GM08714 (cell line): ENCODE measurements around the gene GALNT16.

ENCODE experiments used
- H3K4me3 ChIP-seq: fragments of 200-500 bp; sonication (Bioruptor generic); 2 replicates; pipeline ENCODE4 v1.5.1; 2014; ENCODE audit warnings: mild to moderate bottlenecking, low read length, inconsistent platforms
- ZNF274 ChIP-seq: IDR thresholded peaks from 2 replicates; pipeline ENCODE4 v1.6.1; 2012; ENCODE audit warnings: mild to moderate bottlenecking, low read depth, low read length

The GALNT16 gene

DNA sequence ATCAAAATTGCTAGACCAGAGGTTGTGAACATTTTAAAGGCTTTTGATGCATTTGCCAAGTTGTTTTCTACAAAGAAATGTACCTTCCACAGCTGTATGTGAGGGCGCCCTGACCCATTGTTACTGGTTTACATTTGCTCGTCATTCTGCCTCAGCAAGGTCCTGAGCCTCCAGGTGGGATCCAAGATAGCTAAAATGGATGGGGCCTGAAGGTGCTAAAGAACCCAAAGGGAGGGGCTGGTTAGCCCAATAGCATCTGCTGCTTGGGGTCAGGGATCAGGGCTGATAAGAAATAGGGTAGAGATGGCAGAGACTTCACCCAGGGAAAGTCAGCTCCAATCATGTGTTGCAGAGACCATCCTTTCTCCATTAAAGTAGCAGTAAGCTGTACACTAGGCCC, 43.1 kb downstream of the GALNT16 start:
- TF ChIP-seq ZNF274, result no peak
- H3K4me3 ChIP-seq, result no peak overlapping the region

DNA sequence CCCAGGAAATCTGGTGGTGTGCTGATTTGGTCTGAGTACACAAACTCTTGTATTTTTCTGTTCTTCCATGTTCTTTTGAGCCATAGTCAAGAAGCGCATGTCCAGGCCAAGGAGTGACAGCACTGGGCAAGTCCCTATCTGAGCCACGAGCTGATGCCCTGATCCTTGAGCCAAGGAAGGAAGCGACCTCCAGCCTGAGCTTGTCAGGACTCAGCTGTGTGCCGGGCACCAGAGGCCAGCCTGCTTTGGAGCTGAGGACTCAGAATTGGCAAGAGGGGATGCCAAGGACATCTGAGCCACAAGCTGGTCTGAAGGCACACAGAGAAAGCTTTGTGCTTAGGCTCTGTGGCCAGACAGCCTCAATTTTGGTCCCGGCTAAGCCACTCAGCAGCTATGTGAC, 52.6 kb downstream of the GALNT16 start:
- no peak overlapping the region for H3K4me3 ChIP-seq
- no peak for TF ChIP-seq ZNF274

DNA sequence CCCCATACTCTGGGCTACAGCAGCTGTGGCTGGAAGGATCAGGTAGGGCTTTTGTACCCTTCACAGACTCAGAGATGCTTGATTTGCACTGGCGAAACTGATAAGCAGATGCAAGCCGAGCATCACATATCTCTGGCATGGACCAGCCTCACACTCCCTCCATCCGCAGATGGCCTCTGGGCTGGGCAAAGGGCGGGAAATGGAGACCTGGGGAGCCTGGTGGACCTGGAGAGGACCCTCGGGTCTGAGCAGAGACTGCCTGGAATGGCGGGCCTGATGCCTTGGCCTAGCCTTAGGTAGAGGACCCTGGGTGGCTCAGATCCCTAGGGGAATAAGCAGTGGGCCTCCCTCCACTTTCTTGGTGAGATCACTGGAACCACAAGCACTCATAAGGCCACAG, 53.2 kb downstream of the GALNT16 start:
- H3K4me3 ChIP-seq, result no peak overlapping the region
- TF ChIP-seq ZNF274, result no peak

DNA sequence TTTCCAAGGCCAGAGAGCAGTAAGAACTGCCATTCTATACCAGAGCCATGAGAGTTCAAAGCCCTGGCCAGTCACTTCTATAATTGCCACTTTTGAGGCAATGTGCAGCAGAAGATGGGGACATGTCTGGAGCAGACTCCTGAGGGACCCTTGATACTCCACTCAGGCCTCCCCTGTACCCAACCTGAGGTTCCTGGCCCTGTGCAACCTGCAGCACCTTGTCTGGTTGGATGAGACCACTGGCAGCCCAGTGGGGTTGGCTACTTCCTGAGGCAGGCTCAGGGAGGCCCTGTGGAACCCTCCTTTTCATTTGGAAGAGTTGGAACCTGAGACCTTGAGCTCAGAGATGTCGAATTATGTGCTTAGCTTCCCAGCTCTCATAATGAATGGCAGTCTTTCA, 54.4 kb downstream of the GALNT16 start:
- H3K4me3 ChIP-seq, result no peak overlapping the region
- no peak for TF ChIP-seq ZNF274

DNA sequence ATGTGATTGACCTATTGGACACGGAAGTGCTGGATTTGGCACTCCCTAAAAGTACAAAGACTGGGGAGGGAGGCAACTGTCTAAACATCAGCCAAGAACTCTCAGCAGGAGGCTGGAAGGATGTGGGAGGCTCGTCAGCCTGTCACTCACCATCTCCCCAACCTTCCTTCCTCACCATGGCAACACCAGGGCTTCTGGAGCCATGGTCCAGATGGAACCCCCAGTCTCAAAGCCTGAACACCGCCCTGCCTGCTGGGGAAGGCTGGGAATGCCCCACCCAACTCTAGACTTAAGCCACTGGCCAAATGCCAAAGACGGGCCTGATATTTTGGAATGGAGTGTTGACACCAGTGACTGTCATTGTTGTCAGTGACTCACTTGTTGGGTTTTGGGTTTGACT, 55.3 kb downstream of the GALNT16 start:
- H3K4me3 ChIP-seq, result no peak overlapping the region
- TF ChIP-seq ZNF274, result no peak

DNA sequence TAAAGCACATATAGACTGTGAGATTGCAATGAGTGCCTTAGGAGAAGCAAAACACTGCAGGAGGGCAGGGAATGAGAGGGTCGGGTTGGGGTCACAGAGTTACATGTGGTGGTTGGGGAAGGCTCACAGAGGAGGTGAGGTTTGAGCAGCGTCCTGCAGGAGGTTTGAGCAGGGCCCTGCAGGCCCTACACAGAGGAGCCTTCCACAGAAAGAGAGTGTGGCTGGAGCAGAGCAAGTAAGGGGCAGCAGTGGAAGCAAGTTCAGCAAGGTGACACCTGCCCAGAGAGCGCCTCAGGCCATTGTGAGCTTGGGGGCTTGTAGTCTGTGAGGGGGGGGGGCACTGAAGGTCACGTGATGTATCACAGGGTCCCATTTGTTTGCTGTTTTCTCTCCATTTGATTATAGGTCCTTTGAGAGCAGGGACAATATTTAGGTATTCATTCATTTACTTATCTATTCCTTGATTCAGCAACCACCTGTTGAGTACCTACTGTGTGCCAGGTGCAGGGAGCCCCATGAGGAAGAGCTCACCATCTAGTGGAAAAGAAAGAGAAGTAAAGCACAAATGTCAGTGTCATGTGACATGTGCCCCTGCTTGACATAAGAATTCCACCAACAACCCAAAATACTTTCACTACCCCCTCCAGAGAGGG, 56.6 kb downstream of the GALNT16 start:
- TF ChIP-seq ZNF274, result no peak
- no peak overlapping the region for H3K4me3 ChIP-seq

DNA sequence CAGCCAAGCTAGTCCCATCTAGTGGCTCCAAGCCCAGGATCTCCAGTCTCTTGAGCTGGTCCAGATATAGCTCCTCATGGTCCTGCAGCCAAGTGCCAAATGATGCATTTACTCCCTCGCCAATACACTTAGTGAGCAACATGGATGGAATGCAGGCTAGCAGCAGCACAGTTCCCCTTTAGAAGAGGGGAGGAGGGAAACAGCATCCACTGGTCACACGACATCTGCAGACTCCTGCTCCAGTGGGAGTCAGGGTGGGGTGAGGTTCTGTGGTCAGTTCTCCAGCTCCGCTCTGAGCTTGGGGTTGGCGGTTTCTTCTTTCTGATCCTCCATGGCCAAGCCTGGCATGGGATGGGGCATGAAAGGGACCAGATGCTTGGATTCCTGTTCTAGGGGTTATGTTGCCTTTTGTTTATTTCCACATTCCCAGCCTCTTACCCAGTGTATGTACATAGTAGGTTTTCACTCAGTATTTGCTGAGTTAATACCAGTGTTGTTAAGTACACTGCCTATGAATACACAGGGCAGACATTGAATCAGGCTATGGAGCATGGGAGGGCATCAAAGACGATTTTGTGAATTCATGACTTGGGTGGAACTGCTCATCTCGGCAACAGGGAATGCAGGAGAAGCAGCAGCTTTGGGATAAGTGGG, 57.3 kb downstream of the GALNT16 start:
- H3K4me3 ChIP-seq, result no peak overlapping the region
- no peak for TF ChIP-seq ZNF274

DNA sequence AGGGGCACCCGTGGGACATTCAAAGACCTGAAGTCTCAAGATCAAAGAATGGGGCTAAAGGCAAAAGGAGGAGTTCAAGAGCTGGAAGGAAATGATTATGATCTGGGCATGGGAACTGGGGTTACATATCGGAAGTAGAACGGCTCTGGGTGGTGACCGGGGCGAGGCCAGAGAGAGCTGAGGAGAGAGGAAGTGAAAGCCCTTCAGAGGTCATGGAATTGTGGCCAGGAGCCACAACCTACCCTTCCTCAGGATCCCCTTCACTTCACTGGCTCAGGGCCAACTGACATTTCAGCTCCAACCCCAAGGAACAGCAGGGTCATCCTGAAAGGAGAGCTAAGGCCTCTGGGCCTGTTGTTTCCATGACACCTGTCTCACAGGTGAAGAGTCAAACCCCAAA, 57.8 kb downstream of the GALNT16 start:
- no peak overlapping the region for H3K4me3 ChIP-seq
- no peak for TF ChIP-seq ZNF274

DNA sequence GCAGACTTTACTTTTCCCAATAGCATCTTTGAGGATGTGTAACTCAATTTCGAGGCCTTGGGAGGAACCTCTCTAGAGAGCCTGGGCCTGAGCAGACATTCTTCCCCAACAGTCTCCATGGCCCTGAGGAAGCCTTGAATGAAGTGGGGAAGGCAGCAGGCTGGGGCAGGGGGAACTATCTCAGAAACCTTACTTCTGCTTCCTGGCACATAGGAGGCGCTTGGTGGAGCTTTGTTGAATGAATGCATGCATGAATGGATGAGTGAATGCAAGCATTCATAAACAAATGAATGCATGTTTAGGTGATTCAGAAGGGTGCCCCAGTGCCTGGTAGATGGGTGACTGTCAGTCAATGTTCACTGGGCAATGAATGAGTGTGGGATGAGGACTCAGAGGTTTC, 58.3 kb downstream of the GALNT16 start:
- no peak overlapping the region for H3K4me3 ChIP-seq

DNA sequence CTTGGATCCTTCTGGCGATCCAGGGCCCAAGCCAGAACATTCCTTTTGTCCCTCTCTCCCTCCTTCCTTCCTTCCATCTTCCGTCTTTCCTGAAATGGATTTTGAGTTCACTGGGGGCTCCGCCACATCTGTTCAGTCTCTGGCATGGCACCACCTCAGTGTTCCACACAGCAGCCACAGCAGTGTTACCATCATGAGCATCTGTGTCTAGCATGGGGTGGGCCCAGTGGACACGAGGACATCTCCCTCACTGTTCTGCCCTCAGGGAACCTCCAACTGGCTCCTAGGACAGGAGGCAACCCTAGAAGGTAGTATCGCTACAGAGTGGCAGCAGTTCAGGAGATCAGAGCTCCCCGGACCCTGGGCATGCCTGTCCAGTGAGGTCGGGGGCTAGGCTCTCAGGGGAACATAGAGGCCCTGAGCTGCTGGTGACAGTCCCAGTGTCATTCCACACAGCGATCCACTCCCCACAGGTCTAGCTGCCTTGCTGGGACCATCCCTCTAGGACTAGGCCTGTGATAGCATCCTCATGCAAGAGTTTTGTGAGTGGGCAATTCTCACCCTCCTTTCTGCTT, 59.0 kb downstream of the GALNT16 start:
- H3K4me3 ChIP-seq, result no peak overlapping the region
- no peak for TF ChIP-seq ZNF274

More for the DNA sequence above, 58.3 kb downstream of the GALNT16 start:
- no peak for TF ChIP-seq ZNF274

DNA sequence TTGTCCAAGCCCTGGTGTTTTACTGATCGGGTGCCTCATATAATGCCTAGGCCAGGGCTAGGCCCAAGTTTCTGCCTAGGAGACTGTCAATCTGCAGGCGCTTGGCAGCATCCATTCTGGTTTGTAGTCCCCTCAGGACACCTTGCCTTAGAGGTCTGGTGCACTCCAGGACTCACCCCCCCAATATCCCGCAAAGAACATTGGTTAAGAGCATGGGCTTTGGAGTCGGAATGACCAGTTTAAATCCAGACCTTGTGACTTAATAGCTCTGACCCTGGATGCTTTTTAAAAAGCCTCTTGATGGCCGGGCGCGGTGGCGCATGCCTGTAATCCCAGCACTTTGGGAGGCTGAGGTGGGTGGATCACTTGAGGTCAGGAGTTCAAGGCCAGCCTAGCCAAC, 60.0 kb downstream of the GALNT16 start:
- no peak overlapping the region for H3K4me3 ChIP-seq
- TF ChIP-seq ZNF274, result no peak

DNA sequence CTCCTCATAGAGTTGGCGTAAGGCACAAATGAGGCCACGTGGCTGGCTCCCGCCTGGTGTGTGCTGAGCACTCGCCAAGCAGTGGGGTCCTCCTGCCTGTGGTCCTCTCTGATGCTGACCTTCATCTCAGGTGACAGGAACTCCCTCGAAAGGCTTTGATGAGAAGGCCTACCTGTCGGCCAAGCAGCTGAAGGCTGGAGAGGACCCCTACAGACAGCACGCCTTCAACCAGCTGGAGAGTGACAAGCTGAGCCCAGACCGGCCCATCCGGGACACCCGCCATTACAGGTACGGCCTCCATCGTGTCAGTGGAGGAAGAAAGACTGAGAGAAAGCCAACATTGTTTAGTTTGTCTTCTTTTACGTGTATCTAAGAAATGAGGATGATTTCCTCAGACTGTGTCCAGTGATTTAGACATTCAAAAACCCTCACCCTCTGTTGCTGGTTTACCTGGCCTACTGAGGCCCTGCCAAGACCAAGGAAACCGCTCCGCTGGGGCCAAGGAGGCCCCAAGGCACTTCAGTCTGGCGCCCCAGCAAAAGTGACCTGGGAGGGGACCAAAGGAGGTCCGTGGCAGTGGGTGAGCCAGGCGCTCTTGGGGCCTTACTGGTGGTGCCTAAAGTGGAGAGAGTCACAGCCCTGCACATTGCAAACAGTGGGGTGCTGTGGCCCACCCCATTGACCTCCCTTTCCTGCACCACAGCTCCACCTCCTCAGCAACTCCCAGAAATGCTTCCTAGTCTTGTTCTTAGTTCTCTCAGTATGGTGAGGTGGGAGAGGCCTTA, 60.8 kb downstream of the GALNT16 start:
- no peak overlapping the region for H3K4me3 ChIP-seq
- TF ChIP-seq ZNF274, result no peak

DNA sequence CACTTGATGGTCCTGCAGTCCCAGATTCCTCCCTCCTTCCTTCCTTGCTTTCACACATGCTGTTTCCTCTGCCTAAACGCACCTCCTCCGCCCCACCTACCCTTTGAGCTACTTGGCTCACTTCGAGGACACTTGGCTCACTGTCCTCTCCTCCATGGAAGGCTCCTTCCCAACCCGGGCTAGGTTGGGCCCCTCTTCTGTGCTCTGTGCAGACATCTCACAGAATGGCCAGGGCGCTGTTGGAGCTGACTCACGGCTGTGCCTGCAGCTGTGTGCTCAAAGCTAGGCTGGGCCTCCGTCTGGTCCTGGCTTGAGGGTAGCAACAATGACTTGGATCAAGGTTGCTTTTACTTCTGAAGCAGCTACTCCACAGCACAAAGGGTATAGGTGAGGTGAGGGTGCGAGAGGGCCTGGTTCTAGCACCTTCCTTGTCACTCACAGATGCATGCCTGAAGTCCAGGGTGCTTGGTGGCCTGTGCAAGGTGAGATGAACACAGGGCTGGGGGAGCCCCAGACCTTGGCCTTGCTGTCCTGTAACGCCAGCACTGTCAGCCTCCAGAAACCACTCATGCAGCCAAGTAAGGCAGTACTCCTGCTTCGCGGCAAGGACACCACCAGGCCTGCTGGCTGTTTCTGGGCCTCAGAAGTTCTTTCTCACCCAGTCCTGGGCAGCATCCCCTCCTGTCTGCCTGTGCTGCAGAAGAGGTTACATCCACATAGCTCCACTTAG, 61.8 kb downstream of the GALNT16 start:
- TF ChIP-seq ZNF274, result no peak
- no peak overlapping the region for H3K4me3 ChIP-seq

DNA sequence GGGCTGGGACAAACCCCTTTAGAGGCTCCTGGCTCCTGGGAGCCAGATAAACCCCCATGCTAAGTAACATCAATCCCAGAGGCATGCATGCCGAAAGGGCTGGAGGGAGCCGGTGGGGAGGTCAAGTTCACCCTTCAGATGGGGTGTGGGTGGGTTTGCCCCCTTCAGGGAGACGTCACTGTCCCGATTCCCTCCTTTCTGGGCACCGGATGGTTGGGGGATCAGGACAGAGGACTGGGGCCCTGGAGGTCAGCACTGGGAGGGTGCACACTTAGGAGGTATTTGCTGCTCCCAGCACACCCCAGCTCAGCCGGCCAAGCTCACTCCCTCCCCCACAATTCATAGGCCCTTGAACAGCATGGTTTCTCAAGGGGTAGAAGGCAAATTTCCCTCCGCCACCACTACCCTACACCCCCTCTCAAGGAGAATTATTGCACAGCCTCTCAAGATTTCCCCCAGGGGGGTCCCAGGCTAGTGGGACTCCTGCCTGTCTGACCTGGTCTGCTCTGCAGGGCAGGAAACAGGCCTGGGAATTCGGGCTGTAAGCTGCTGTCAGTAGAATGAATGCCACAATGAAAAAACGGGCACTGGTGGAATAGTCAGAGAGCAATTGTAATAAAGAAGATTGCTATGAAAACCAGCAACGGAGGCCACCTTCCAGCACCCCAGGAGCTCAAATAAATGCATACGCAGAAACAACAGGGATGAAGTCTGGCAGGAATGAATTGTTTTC, 63.5 kb downstream of the GALNT16 start:
- TF ChIP-seq ZNF274, result no peak

DNA sequence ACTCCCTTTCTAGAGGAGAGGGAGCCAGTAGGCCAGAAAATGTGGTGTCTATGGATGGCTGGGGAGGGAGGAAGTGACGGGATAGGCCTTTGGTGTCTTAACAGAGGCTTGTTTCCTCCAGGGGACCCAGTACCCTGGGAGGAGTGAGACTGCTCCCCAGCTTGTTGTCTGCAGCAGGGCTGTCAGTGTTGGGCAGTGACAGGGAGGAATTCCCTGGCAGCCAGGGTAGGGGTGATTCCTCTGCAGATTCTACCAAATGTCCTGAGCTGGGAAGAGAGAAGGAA, 64.0 kb downstream of the GALNT16 start:
- no peak overlapping the region for H3K4me3 ChIP-seq
- TF ChIP-seq ZNF274, result no peak

More for the DNA sequence above, 63.5 kb downstream of the GALNT16 start:
- H3K4me3 ChIP-seq, result no peak overlapping the region
